ENCODE results near the gene ZNF217. TPM values are rescaled to one million over a fixed set of nuclear protein-coding genes. Genes with fewer than 3 reads are reported as not detected.
"Not testable (repeated sequence)": the region's sequence is repeated elsewhere in the genome, so short reads cannot be mapped to it uniquely, and the experiment has no call there.

Gene ZNF217
- total RNA-seq, 1 donor from 2014 or later = 64.7 TPM

- DNase-seq = no peak
- peaks cover 12% of the 10 kb centered on the region for H3K9me3 Mint-ChIP-seq (ENCODE audit: unreplicated experiment)
- H3K4me1 Mint-ChIP-seq (ENCODE audit: low read depth, unreplicated experiment) = peaks cover 20% of the 10 kb centered on the region
- H3K36me3 Mint-ChIP-seq (ENCODE audit: unreplicated experiment) = no peaks in the 10 kb centered on the region
- peak overlapping the region; percentile 87 for H3K4me3 Mint-ChIP-seq (ENCODE audit: unreplicated experiment)
- H3K27ac Mint-ChIP-seq (ENCODE audit: unreplicated experiment) = peak overlapping the region; percentile 73
- peaks cover 8% of the 10 kb centered on the region for H3K27me3 Mint-ChIP-seq (ENCODE audit: unreplicated experiment)
- TF ChIP-seq, protein P1, sequence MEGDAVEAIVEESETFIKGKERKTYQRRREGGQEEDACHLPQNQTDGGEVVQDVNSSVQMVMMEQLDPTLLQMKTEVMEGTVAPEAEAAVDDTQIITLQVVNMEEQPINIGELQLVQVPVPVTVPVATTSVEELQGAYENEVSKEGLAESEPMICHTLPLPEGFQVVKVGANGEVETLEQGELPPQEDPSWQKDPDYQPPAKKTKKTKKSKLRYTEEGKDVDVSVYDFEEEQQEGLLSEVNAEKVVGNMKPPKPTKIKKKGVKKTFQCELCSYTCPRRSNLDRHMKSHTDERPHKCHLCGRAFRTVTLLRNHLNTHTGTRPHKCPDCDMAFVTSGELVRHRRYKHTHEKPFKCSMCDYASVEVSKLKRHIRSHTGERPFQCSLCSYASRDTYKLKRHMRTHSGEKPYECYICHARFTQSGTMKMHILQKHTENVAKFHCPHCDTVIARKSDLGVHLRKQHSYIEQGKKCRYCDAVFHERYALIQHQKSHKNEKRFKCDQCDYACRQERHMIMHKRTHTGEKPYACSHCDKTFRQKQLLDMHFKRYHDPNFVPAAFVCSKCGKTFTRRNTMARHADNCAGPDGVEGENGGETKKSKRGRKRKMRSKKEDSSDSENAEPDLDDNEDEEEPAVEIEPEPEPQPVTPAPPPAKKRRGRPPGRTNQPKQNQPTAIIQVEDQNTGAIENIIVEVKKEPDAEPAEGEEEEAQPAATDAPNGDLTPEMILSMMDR (IDR thresholded peaks at IDR 0.05; ENCODE audit: partially characterized antibody, unreplicated experiment) = no peak
Measured at GRCh38 chr20:53595018-53595378, 1.4 kb upstream of the ZNF217 start.

- Mint-ChIP-seq H3K9me3 (ENCODE audit: unreplicated experiment) (peaks cover 12% of the 10 kb centered on the region), H3K4me1 (ENCODE audit: low read depth, unreplicated experiment) (peaks cover 25% of the 10 kb centered on the region), H3K36me3 (ENCODE audit: unreplicated experiment) (no peaks in the 10 kb centered on the region), H3K27ac (ENCODE audit: unreplicated experiment) (peak overlapping the region; percentile 73), H3K4me3 (ENCODE audit: unreplicated experiment) (peak overlapping the region; percentile 87), H3K27me3 (ENCODE audit: unreplicated experiment) (peaks cover 8% of the 10 kb centered on the region)
- TF ChIP-seq, protein P1 (IDR thresholded peaks at IDR 0.05; ENCODE audit: partially characterized antibody, unreplicated experiment) = peak; percentile 38
- peak; percentile 98 for DNase-seq
Measured at GRCh38 chr20:53594068-53595017, 704 bp upstream of the ZNF217 start.

DNA sequence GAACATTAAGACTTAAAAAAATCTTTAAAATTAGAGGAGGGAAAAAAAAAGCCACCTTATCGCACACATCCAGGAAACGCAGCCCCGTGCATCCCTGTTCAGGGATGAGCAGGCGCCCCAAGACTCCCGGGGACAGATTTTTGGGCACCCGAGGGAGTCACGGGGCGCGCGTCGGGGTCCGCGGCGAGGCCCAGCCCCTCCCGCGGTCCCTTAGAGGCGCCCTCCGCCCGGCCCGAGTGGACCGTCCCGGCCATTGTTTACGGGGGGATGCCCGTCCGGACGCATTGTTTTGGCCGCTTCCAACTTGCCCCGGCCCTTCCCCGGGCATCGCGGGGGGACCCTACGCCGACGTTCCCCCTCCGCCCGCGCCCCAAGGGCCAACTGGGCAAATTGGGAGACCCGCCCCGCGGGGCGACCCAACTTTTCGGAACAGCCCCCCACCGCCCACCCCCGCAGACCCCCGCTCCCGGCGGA, 610 bp downstream of the ZNF217 start:
- Mint-ChIP-seq H3K27me3 (ENCODE audit: unreplicated experiment) (peaks cover 6% of the 10 kb centered on the region), H3K4me3 (ENCODE audit: unreplicated experiment) (peak overlapping the region; percentile 84), H3K9me3 (ENCODE audit: unreplicated experiment) (peaks cover 9% of the 10 kb centered on the region), H3K27ac (ENCODE audit: unreplicated experiment) (peak overlapping the region; percentile 96), H3K36me3 (ENCODE audit: unreplicated experiment) (no peaks in the 10 kb centered on the region), H3K4me1 (ENCODE audit: low read depth, unreplicated experiment) (peaks cover 29% of the 10 kb centered on the region)
- DNase-seq = peak; percentile 37
- TF ChIP-seq, protein P1 (IDR thresholded peaks at IDR 0.05; ENCODE audit: partially characterized antibody, unreplicated experiment) = no peak

GRCh38 chr20:53592454-53592991, 1.1 kb downstream of the ZNF217 start:
- DNase-seq = peak; percentile 50
- H3K27me3 Mint-ChIP-seq (ENCODE audit: unreplicated experiment); H3K9me3 Mint-ChIP-seq (ENCODE audit: unreplicated experiment); H3K36me3 Mint-ChIP-seq (ENCODE audit: unreplicated experiment): not testable (repeated sequence)
- Mint-ChIP-seq H3K4me3 (ENCODE audit: unreplicated experiment) (peak overlapping the region; percentile 84), H3K27ac (ENCODE audit: unreplicated experiment) (peak overlapping the region; percentile 96), H3K4me1 (ENCODE audit: low read depth, unreplicated experiment) (peaks cover 29% of the 10 kb centered on the region)

GRCh38 chr20:53591941-53592441, 1.6 kb downstream of the ZNF217 start:
- H3K36me3 Mint-ChIP-seq (ENCODE audit: unreplicated experiment); H3K9me3 Mint-ChIP-seq (ENCODE audit: unreplicated experiment); H3K27me3 Mint-ChIP-seq (ENCODE audit: unreplicated experiment); DNase-seq: not testable (repeated sequence)
- H3K27ac Mint-ChIP-seq (ENCODE audit: unreplicated experiment) = peak overlapping the region; percentile 96
- H3K4me1 Mint-ChIP-seq (ENCODE audit: low read depth, unreplicated experiment) = peaks cover 30% of the 10 kb centered on the region
- peak overlapping the region; percentile 84 for H3K4me3 Mint-ChIP-seq (ENCODE audit: unreplicated experiment)

DNA sequence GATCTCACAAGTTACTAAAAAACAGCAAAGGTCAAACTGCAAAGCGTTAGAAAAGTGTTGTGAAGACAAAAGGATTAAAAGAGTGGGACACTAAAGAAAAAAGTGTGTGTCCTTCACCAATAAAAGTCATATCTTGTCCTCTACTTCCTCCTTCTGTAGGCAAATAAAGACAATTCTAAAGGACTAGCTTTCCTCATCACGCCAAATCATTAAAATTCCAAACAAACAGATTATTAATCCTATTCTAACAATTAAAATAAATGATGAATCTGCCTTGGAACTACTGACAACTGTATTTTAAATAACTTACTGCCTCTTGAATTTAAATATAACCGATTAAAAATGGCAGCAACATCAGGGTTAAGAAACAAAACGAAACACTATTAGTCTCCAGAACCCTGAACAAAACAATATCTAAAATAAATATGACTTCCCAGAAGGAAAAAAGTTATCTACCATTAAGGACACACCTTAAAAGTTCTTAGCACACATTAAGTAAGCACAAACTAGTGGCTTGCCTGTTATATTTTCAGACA, 2.4 kb downstream of the ZNF217 start:
- peak overlapping the region; percentile 84 for H3K4me3 Mint-ChIP-seq (ENCODE audit: unreplicated experiment)
- not testable (repeated sequence) for H3K36me3 Mint-ChIP-seq (ENCODE audit: unreplicated experiment); H3K9me3 Mint-ChIP-seq (ENCODE audit: unreplicated experiment); H3K27me3 Mint-ChIP-seq (ENCODE audit: unreplicated experiment); DNase-seq
- peak overlapping the region; percentile 96 for H3K27ac Mint-ChIP-seq (ENCODE audit: unreplicated experiment)
- peaks cover 31% of the 10 kb centered on the region for H3K4me1 Mint-ChIP-seq (ENCODE audit: low read depth, unreplicated experiment)

DNA sequence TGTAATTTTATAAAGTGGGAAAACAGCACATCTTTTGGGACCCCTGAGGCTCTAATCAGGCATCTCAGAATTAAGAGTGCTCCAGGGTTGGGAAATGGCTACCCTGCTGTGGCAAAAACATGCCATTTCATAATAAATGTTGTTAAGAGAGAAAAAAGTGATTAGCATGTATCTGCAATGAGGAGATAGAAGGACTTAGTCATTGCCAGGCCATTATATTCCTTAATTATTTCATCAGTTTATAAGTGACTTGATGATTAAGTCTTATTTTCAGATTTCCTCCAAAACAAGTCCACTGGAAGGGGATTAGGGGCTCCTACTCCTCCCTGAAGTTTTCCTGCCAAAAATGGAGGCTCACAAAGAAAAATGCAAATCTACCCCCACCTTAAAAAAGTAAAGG, 3.0 kb downstream of the ZNF217 start:
- H3K27me3 Mint-ChIP-seq (ENCODE audit: unreplicated experiment) = not testable (repeated sequence)
- Mint-ChIP-seq H3K27ac (ENCODE audit: unreplicated experiment) (peak overlapping the region; percentile 53), H3K4me1 (ENCODE audit: low read depth, unreplicated experiment) (peaks cover 31% of the 10 kb centered on the region)

DNA sequence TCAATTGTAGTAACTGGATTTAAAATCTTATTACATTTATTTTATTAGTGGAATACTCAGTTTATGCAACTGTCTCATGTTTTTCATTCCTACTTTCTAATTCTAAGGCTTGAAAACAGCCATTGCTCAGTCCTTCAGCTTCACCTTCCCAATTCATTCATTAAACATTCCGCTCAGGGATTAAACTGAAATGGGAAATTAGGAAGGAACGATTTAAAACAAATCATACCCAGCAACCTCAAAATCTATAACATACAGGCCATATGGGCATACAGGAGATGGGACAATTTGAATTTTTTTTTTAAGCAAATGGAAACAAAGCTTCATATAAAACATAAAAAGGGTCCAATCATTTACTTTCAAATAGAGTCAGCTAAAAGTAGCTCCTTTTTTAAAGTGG, 3.5 kb downstream of the ZNF217 start:
- H3K4me1 Mint-ChIP-seq (ENCODE audit: low read depth, unreplicated experiment) = peaks cover 31% of the 10 kb centered on the region
- DNase-seq; H3K36me3 Mint-ChIP-seq (ENCODE audit: unreplicated experiment); H3K27me3 Mint-ChIP-seq (ENCODE audit: unreplicated experiment); H3K9me3 Mint-ChIP-seq (ENCODE audit: unreplicated experiment): not testable (repeated sequence)
- peak overlapping the region; percentile 82 for H3K4me3 Mint-ChIP-seq (ENCODE audit: unreplicated experiment)
- peak overlapping the region; percentile 63 for H3K27ac Mint-ChIP-seq (ENCODE audit: unreplicated experiment)

More for the DNA sequence above, 3.0 kb downstream of the ZNF217 start:
- H3K9me3 Mint-ChIP-seq (ENCODE audit: unreplicated experiment); H3K36me3 Mint-ChIP-seq (ENCODE audit: unreplicated experiment); DNase-seq: not testable (repeated sequence)
- H3K4me3 Mint-ChIP-seq (ENCODE audit: unreplicated experiment) = peak overlapping the region; percentile 82

All from glutamatergic neuron (in vitro differentiated cells).